Activated CD8-positive, alpha-beta memory T cell treated with anti-CD3 and anti-CD28 coated beads for 36 hours (primary cell): ENCODE measurements around the gene FIBIN. TPM values are rescaled to one million over a fixed set of nuclear protein-coding genes. Genes with fewer than 3 reads are reported as not detected.
"Not testable (repeated sequence)": the region's sequence is repeated elsewhere in the genome, so short reads cannot be mapped to it uniquely, and the experiment has no call there.

Source experiments
- CTCF ChIA-PET: fragments of 350-600 bp; sonication (Branson Sonifier 250); formaldehyde crosslinking; loops from one replicate; lab custom pipeline; 2021; ENCODE audit warnings: antibody characterized with exemption; lab: Charles Lee
- POLR2A ChIA-PET: fragments of 350-600 bp; sonication (Branson Sonifier 250); formaldehyde crosslinking; loops from one replicate; lab custom pipeline; 2021; ENCODE audit warnings: antibody characterized with exemption; lab: Charles Lee
- total RNA-seq, 2 experiments: library from RNA; stranded (reverse); gene quantifications; one replicate each; pipeline ENCODE4 v1.2.3, GENCODE V29; 2021

Gene FIBIN
- total RNA-seq = not detected

DNA sequence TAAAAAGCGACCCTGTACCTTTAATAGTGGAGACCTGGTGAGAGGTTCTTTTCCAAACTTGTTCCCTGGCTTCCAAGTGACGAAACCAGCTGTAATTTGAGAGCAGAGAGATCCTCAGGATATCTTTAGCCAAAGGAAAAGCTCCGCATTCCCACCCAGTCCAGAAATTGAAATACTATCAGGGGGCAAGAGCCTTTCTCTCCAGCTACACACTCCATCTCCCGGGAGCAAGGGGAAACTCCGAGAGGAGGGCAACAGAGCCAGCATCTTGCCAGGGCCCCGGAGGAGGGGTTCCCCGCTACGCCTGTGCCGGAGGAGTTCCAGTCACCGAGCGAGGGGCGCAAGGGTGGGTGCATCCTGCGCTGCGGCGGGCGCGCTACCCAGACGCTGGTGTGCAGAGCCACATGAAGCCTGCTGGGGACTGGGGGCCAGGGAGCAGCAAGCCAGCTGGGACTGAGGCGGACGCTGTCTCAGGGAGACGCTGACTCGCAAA is at the start of gene FIBIN:
FIBIN (plus strand) TSS at position 148 of the 493 bp plus-strand sequence. CDS start 415 bp downstream, outside the sequence.
- ChIA-PET POLR2A (no interaction called here), CTCF (no interaction called here)

DNA sequence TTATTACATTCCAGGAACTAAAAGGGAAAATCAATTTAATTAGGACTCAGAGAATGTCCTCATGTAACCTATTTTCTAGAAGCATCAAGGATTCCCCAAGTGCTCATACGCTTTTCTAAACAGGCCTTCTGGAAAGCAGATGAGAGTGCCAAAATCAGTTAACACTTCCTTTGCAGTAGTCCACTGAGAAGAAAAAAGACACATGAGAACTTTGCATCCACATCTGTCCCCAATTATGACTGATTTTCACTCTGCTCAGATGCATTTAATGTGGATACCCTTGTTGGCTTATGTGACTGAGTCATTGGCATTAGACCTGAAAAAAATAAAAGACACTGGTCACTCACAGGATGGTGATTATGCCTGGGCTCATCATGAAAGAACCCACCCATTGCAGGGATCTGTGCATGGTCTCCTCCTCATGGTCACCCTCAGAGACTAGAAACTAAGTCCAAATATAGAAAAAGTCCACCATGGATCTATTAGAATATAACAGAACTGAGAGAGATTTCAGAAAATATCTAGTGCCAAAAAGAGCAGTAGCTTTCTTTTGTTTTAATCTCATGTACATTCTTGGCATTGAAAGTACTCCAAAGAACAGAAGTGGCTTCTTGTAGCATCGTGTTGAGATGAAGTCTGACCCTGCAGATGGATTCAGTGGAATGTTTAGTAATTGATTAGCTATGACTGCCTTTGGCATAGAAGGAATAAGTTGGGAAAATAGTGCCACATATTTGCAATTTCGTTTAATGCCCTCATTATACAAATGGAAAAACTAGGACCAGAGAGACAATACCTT is 48.8 kb upstream of the FIBIN start:
- POLR2A ChIA-PET = no interaction called here
- CTCF ChIA-PET = interaction anchor here (0.6 kb wide), 1 partner anchor 48 kb away, joined by 4 read pairs; no protein-coding TSS in a partner anchor

DNA sequence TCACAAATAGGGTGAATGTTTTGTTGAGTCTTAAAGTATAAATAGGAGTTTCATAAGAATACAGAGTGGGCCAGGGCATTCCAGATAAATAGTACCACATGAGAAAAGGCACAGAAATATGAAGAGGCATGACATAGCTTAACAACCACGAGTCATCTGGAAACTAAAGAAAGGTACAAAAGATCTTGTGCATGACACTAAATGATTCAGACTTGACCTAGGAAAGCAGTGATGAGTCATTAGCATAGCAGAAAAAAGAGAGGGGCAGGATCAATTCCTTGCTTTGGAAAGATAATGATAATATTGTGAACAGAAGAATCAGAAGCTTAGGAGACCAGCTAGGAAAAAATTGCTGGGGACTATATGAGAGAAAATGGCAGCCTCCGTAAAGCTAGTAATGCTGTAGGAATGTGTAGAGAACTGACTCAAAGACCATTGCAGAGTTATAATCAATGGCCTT is 47.6 kb upstream of the FIBIN start:
- POLR2A ChIA-PET = no interaction called here
- CTCF ChIA-PET = no interaction called here

DNA sequence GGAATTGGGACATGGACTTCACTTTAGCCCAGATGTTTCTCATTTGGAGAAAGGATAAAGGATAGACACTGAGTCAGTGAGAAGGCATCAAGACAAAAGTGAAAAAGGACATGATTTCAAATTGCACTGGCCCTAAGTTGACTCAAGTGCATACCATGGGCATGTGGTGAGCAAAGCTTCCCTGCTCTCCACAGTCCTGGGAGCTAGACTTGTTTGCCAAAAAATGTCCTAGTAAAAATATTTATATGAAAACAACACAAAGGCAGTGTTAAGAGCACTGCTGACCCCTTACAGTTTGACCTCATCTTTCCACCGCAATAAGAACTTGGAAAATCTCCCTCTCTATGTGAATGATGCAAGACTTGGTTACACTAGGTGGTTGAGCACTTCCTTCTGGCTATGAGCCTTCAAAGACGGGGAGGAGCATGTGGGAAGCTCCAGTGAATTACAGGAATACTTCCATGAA is 46.5 kb upstream of the FIBIN start:
- POLR2A ChIA-PET = no interaction called here
- CTCF ChIA-PET = no interaction called here

DNA sequence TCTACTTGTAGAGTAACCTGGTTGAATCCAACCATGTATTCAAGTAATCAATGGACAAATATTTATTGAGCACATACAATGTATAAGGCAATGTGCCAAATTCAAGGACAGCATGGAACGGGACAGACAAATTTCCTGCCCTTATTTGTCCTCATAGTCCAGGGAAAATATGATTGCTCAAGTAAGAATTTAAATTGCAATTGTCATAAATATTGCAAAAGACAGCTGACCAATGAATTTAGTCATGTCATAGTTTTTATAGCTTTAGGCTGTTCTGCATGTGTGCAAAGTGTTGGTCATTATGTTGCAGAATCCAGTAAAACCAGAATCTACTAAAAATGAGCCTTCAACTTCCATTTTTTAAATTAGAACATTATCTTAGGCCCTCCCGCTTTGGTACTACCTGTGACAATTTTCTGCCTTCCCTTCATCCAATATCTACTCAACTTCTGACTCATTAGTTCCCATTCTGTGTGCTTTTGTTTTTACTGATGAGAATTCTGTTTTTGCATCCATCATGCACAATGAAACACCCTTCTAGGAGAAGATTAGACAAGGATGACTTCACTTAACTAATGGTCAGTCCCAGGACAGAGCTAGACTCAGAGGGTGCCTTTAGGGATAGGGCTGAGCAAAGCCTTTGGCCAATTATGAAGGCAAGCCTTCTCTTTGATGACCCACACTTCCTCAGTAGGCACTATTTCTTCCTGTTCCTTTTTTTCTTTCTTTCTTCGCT is 45.8 kb upstream of the FIBIN start:
- POLR2A ChIA-PET = no interaction called here
- CTCF ChIA-PET = no interaction called here

DNA sequence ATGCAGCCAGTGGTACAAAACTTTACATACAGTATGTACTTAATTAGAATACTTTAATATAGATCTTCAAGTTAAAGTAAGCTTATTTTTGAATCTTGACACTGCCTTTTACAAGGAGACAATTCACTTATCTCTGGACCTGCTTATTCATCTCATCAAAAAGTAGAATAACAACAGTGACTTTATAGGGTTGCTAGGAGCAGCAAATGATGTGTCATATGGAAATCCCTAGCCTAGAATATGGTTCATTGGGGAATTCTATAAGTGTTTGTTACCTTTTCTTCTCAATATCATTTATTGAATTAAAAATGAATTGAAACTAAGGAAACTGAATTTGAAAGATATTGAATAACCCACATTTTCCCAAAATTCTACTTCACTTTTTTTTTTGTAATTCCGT is 45.0 kb upstream of the FIBIN start:
- CTCF ChIA-PET = no interaction called here
- POLR2A ChIA-PET = no interaction called here

DNA sequence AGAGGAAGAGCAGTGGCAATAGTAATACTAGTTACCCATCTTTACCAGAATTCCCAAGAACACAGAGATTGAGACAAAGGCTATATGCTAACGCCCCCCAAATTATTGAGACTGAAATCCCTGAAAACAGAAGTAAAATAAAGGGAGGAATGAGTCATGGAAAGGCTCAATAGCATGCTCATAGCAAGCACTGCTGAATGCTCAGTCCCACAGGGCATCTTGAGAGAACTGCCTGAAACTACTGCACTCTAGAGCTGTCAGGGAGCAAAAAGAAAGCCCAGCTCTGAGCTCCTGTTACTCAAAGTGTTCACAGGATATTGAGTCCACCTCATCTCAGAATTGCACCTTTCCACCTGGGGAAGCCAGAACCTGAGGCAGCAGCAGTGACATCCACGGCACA is 44.1 kb upstream of the FIBIN start:
- CTCF ChIA-PET = no interaction called here
- POLR2A ChIA-PET = no interaction called here

DNA sequence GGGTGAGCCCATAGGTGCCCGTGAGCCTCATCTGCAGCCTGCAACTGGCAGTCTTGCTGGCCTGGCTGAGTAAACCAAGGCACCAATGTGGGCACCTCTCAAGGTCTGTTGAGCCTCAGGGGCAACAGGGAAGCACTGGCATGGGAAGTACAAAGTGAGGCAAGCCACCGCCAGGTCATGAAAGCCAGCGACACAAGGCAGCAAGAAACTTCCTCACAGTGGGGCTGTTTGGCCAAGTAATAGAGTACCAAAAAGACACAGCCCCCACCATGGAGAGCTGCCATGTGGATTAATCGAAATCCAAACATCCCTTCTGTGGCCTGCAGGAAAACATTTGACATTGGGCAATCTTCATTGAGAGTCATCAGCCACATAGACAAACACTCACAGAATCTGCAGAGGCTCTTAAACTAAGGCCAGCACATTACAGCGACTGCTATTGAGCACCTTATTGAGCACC is 43.6 kb upstream of the FIBIN start:
- ChIA-PET POLR2A (no interaction called here), CTCF (no interaction called here)

DNA sequence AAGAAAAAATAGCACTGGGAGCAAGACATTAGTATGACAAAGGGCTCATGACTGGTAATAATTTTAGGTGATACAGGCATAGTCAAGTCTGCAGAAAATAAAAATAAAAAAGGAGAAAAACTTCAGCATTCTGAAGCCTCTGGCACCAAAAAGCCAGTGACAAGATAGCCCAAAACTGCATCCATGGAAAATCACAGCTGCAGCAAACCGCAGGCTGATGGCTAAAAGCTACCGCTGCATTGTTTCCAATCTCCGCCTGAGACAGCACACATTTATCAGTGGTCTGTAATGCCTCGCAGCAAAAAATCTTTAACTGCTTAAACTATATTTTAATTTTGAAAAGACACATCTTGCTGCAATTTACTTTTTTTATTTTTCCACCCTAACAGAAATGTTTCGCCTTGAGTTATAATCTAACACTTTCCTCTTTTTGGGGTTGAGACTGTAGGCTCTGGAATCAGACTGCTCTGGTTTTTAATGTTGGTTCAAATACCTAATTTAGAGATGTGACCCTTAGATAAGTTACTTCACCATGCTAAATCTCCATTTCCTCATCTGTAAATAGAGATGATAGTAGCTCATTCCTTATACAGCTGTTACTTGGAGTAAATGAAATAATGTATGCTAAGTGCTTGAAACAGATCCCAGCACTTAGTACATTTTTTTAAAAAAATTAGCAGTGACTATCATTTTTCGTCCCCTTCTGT is 42.0 kb upstream of the FIBIN start:
- ChIA-PET CTCF (no interaction called here), POLR2A (no interaction called here)

DNA sequence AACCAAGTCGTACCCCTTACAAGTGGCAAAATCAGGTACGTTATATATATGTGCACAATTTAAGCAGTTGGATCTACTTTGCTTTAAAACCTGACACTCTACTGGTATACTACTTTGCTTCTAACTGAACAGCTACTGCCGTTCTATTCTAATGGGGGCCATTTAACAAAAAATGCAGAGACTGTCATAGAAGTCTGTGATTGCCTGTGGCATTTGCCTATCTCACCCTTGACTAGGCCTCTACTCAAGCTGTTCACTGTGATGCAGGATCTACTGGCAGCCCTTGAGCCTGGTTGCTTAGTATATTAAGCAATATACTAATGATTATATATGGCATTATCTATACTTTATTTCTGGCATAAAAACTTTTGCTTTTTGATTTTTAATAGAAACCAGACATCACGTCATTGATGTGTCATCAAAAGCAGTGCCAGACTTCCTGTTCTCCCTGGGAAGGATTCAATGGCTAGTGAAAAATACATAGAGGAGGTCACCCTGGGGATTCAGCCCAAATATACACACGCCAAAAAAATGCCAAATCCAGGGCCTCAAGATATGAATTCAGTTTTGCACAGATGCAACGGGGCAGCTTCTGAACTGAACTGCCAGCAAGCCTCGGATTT is 40.0 kb upstream of the FIBIN start:
- POLR2A ChIA-PET = no interaction called here
- CTCF ChIA-PET = interaction anchor here (0.5 kb wide), 1 partner anchor 542 kb away, joined by 3 read pairs; no protein-coding TSS in a partner anchor

DNA sequence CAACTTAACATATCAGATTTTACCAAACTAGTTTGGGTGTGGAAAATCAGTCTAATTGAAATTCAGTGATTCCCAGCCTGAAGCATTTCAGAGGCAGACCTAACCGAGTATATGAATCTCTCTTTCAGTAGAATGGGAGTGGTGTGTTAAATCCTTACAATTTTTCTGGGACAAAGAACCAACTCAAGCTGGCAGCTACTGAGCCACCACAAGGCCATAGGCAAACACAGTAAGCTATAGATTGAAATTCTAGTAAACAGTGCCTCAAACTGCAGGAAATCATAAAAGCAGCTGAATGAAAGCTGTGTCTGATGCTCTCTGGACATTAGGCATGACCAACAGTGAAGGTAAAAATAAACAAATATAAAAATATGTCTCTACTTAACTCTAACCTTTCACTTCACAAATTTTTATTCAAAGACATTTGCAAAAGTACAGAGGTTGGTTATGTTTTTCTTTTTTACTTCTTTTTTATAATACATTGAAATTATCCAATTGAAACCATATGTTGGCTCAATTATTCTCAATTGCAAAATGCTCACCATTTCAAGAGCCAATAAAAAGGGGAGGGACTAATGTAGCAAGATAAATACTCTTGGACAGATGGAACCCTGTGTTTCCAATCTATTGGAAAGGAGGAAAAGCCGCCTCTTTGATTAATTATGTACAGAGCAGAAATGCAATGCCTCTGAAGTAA is 35.8 kb upstream of the FIBIN start:
- POLR2A ChIA-PET = no interaction called here
- CTCF ChIA-PET = no interaction called here

DNA sequence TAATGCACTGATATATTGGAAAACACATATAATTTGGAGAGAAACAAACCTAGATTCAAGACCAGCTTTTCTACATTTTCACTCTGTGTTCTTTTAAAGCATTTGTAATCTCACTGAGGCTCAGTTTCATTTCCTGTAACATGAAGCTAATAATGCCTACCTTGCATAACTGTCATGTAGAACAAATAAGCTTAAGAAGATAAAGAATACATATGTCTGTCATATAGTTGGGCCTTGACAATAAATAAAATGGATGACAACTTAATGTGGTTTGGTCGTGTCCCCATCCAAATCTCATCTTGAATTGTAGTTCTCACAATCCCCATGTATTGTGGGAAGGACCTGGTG is 35.2 kb upstream of the FIBIN start:
- ChIA-PET POLR2A (no interaction called here), CTCF (no interaction called here)

DNA sequence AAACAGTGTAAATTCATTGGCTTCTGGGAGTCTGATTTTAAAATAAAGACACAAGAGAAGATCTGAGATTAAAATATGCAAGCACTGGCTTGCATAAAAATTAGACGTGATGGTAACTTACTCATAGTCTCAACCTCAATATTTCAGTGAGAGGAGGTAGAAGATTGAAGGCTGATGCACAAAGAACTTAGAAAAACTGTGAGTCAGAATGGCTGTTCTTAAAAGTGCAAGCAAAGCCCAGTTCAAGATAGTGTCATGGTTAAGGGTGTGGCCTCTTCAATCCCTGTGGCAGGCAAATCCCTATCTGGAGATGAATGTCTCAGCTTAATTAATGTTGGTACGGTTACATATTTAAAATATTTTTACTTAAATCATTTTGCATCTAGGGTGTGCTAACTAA is 33.6 kb upstream of the FIBIN start:
- POLR2A ChIA-PET = no interaction called here
- CTCF ChIA-PET = no interaction called here

DNA sequence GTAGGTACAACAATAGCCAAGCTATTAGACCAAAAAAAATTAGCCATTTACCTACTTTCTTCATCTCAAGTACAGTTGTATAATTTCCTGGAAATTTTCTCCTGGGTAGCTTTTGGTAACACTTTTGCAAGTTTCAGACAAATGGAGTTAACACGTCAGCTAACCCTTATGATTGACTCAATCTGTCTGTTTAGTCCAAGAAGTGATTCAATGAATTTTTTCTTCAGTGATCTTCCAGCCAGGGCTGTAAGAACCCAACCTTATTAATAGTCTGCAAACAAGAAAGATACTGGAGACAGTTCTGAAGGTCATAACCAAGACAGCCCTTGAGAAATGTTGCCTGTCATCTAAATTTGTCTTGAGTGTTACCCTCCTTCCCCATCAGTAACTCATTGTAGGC is 30.1 kb upstream of the FIBIN start:
- ChIA-PET CTCF (no interaction called here), POLR2A (no interaction called here)

DNA sequence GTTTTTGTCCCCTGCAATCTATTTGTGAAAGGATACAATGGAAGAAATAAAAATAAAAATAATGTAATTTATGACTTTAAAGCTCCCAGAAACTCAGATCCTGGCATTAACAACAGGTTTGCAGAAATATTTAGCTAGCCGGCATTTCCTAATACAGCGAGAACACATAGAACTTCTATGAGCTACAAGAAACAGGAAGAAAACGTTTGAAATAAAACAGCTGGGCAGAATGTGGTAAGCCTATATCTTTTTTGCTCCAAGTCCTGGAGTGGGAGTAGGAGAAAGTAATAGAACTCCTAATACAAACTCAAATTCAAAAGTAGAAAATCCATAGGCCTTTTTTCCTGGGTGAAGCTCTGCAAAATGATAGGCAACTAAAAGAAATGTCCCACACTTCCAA is 29.6 kb upstream of the FIBIN start:
- POLR2A ChIA-PET = no interaction called here

DNA sequence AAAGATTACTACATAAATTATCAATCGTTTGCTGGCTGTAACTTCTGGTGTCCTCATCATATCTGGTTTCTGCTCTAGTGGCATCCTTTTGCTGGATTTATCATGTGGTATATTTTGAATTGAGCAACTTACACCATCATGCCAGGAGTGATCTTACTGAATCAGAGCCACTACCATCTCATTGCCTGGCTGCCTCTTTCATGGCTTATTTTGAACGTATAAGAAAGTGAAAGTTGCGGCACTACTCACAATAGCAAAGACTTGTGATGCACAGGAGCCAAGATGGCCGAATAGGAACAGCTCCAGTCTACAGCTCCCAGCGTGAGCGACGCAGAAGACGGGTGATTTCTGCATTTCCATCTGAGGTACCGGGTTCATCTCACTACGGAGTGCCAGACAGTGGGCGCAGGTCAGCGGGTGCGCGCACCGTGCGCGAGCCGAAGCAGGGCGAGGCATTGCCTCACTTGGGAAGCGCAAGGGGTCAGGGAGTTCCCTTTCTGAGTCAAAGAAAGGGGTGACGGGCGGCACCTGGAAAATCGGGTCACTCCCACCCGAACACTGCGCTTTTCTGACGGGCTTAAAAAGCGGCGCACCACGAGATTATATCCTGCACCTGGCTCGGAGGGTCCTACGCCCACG is 28.9 kb upstream of the FIBIN start:
- CTCF ChIA-PET, POLR2A ChIA-PET: not testable (repeated sequence)

More for the DNA sequence above, 29.6 kb upstream of the FIBIN start:
- CTCF ChIA-PET = no interaction called here

DNA sequence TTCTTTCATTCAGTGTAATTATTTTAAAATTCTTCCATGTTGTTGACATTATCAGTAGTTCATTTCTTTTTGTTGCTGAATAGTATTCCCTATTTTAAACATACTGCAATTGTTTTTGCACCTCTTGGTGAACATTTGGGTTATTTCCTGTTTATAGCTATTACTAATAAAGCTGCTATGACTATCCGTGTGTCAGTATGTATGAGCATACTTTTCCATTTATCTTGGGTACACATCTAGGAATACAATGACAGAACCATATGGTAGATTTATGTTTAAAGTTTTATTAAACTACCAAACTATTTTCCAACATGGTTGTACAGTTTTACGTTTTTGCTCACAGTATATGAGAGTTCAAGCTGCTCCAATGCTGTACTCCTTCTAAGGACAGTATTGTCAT is 22.0 kb upstream of the FIBIN start:
- ChIA-PET POLR2A (no interaction called here), CTCF (no interaction called here)

DNA sequence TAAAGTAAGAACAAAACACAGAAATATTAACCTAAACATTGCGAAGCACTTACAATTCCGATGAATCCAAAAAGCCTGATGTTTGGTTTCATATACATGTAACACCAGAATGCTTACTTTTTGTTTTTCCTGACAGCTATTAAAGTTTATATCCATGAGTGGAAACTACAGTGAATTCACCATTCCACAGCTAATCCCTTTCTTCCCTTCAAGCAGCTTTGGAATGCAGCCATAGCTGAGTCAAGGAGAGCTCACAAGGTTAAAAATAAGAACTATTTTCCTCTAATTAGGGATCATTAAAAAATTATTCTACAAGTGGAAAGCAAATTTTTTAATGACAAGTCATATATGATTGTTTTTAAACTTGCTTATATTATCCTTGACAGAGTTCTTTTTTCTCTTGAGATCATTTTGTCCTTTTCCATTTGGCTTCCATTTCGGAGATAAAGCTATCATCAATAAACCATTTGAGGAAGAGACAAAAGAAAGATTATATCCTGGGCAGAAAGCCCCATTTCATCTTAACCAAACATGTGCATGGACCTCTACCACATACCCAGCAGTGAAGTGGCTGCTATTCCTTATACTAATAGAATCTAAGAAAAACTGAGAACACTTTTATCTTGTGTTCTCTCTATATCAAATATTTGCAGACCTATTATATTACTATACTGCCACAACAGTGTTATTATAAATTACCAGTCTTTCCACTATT is 19.7 kb upstream of the FIBIN start:
- CTCF ChIA-PET = no interaction called here
- POLR2A ChIA-PET = no interaction called here
